OCI-LY1 (cell line): ENCODE results near the gene RWDD4.

Experiments
- H2AFZ ChIP-seq: fragments of 200-600 bp; sonication (generic), shearing (Covaris generic); 2 replicates; pipeline ENCODE4 v1.6.0; 2014; ENCODE audit warnings: antibody characterized with exemption, mild to moderate bottlenecking, low read length
- H3F3A ChIP-seq: fragments of 200-600 bp; sonication (generic), shearing (Covaris generic); 2 replicates; pipeline ENCODE4 v1.6.0; 2014; ENCODE audit warnings: mild to moderate bottlenecking, antibody characterized with exemption, low read length, moderate library complexity; ENCODE audit not compliant: insufficient read depth
- H3K27ac ChIP-seq: fragments of 200-600 bp; sonication (generic); 2 replicates; pipeline ENCODE4 v1.5.1; 2014; ENCODE audit warnings: low read length, mixed run types, mild to moderate bottlenecking, low read depth; ENCODE audit not compliant: poor library complexity, severe bottlenecking
- H3K27me3 ChIP-seq: fragments of 200-600 bp; sonication (generic); 2 replicates; pipeline ENCODE4 v1.6.0; 2014; ENCODE audit warnings: antibody characterized with exemption, mild to moderate bottlenecking, low read length, moderate library complexity; ENCODE audit not compliant: insufficient read depth
- H3K36me3 ChIP-seq: fragments of 200-600 bp; sonication (generic); 2 replicates; pipeline ENCODE4 v1.6.1; 2014; ENCODE audit warnings: mild to moderate bottlenecking, antibody characterized with exemption, low read length, moderate library complexity, mixed read lengths; ENCODE audit not compliant: insufficient read depth
- H3K4me1 ChIP-seq: fragments of 200-600 bp; sonication (generic); 2 replicates; pipeline ENCODE4 v1.5.1; 2014; ENCODE audit warnings: mild to moderate bottlenecking, low read length, moderate library complexity; ENCODE audit not compliant: insufficient read depth, severe bottlenecking
- H3K4me2 ChIP-seq: fragments of 200-600 bp; sonication (generic), shearing (Covaris generic); 2 replicates; pipeline ENCODE4 v1.6.1; 2014; ENCODE audit warnings: low read length
- H3K4me3 ChIP-seq: fragments of 200-600 bp; sonication (generic); 2 replicates; pipeline ENCODE4 v1.5.1; 2014; ENCODE audit warnings: low read length, low read depth, mild to moderate bottlenecking, mixed read lengths; ENCODE audit not compliant: poor library complexity, severe bottlenecking
- H3K79me2 ChIP-seq: fragments of 200-600 bp; shearing (Covaris generic); 2 replicates; pipeline ENCODE4 v1.6.1; 2016; ENCODE audit warnings: mixed run types, low read length, mixed read lengths; ENCODE audit not compliant: insufficient read depth
- H3K9ac ChIP-seq: fragments of 200-600 bp; sonication (generic), shearing (Covaris generic); 2 replicates; pipeline ENCODE4 v1.6.1; 2014; ENCODE audit warnings: mild to moderate bottlenecking, low read length, mixed read lengths
- H3K9me2 ChIP-seq: fragments of 200-600 bp; sonication (generic), shearing (Covaris generic); 2 replicates; pipeline ENCODE4 v1.6.1; 2014; ENCODE audit warnings: low read depth, mild to moderate bottlenecking, low read length, mixed read lengths
- H3K9me3 ChIP-seq: fragments of 200-600 bp; shearing (Covaris generic); 2 replicates; pipeline ENCODE4 v1.6.1; 2014; ENCODE audit warnings: low read length, mixed read lengths
- H4K20me1 ChIP-seq: fragments of 200-600 bp; sonication (generic), shearing (Covaris generic); 2 replicates; pipeline ENCODE4 v1.6.0; 2016; ENCODE audit warnings: mild to moderate bottlenecking, low read length; ENCODE audit not compliant: insufficient read depth
- EZH2 ChIP-seq: fragments of 200-600 bp; sonication (generic), shearing (Covaris generic); IDR thresholded peaks from 2 replicates; pipeline ENCODE4 v1.8.0; 2017; ENCODE audit warnings: borderline replicate concordance, mixed run types, mild to moderate bottlenecking, antibody characterized with exemption, low read length, moderate library complexity, mixed read lengths
- TF ChIP-seq, protein P1 (sequence below): fragments of 200-600 bp; sonication (generic), shearing (Covaris generic); IDR thresholded peaks from 2 replicates; pipeline ENCODE4 v1.5.1; 2017; ENCODE audit warnings: mild to moderate bottlenecking, antibody characterized with exemption, low read length, moderate library complexity, mixed read lengths

RWDD4 gene

DNA sequence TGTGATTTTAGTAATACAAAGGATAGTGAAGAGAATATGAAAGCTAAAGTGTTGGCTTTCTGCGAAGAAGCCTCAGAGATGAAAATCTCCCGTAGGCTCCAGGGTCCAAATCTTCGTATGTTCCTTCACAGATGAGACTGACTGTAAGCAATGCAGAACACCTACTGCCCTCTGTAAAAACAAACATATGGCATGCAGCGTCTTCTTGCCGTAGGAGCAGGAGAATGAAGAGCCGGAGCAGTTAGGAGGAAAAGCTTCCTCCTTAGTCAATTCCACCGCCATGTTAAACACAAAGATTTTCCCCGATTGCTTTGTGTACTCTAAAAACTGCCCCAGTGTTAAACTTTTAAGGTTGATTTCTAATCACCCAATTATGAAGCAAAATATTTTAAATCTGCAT lies 22.5 kb downstream of the RWDD4 start:
- Histone ChIP-seq H3K9me2 (no peaks in the 10 kb centered on the region), H3K27me3 (no peaks in the 10 kb centered on the region), H2AFZ (no peak overlapping the region), H3F3A (no peaks in the 10 kb centered on the region), H3K4me2 (no peak overlapping the region), H3K9me3 (no peaks in the 10 kb centered on the region), H3K9ac (no peak overlapping the region), H3K79me2 (no peaks in the 10 kb centered on the region), H3K4me3 (no peak overlapping the region), H3K27ac (no peak overlapping the region), H3K4me1 (no peaks in the 10 kb centered on the region), H4K20me1 (no peaks in the 10 kb centered on the region), H3K36me3 (peaks cover 4% of the 10 kb centered on the region)
- TF ChIP-seq, protein P1, sequence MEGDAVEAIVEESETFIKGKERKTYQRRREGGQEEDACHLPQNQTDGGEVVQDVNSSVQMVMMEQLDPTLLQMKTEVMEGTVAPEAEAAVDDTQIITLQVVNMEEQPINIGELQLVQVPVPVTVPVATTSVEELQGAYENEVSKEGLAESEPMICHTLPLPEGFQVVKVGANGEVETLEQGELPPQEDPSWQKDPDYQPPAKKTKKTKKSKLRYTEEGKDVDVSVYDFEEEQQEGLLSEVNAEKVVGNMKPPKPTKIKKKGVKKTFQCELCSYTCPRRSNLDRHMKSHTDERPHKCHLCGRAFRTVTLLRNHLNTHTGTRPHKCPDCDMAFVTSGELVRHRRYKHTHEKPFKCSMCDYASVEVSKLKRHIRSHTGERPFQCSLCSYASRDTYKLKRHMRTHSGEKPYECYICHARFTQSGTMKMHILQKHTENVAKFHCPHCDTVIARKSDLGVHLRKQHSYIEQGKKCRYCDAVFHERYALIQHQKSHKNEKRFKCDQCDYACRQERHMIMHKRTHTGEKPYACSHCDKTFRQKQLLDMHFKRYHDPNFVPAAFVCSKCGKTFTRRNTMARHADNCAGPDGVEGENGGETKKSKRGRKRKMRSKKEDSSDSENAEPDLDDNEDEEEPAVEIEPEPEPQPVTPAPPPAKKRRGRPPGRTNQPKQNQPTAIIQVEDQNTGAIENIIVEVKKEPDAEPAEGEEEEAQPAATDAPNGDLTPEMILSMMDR, result no peak
- no peak for TF ChIP-seq EZH2

GRCh38 chr4:183635741-183636140 lies 23.2 kb downstream of the RWDD4 start:
- no peaks in the 10 kb centered on the region for H3F3A ChIP-seq
- no peak overlapping the region for H2AFZ ChIP-seq
- H3K4me2 ChIP-seq, result no peak overlapping the region
- no peaks in the 10 kb centered on the region for H3K9me2 ChIP-seq
- no peaks in the 10 kb centered on the region for H4K20me1 ChIP-seq
- H3K4me3 ChIP-seq, result no peak overlapping the region
- H3K9ac ChIP-seq, result no peak overlapping the region
- H3K4me1 ChIP-seq, result no peaks in the 10 kb centered on the region
- H3K79me2 ChIP-seq, result no peaks in the 10 kb centered on the region
- H3K27ac ChIP-seq, result no peak overlapping the region
- H3K27me3 ChIP-seq, result no peaks in the 10 kb centered on the region
- no peaks in the 10 kb centered on the region for H3K9me3 ChIP-seq
- TF ChIP-seq EZH2, result no peak
- TF ChIP-seq, protein P1, result no peak
- no peaks in the 10 kb centered on the region for H3K36me3 ChIP-seq

DNA sequence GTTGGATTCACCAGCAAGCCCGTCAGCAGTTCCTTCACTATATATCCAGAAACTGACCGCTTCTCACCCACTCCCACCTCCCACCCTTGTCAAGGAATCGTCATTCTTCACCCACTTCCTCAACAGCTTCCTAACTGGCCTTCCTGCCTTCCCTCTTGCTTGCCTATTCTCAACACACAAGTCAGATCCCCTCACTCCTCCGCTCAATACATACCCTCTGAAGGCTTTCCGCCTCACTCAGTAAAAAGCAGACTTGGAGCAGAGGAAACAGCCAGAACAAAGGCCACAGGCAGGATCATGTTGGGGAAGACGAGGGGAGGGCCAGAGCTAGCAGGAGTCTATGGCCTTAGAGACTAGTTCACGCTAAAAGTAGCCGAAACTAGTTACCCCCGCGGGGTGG lies 23.7 kb downstream of the RWDD4 start:
- Histone ChIP-seq H3K9ac (no peak overlapping the region), H3K4me1 (no peaks in the 10 kb centered on the region), H2AFZ (no peak overlapping the region), H3K27ac (no peak overlapping the region), H3K4me2 (no peak overlapping the region), H3K79me2 (no peaks in the 10 kb centered on the region), H3K9me2 (no peaks in the 10 kb centered on the region), H3K36me3 (no peaks in the 10 kb centered on the region), H3F3A (no peaks in the 10 kb centered on the region), H4K20me1 (no peaks in the 10 kb centered on the region), H3K9me3 (no peaks in the 10 kb centered on the region), H3K27me3 (no peaks in the 10 kb centered on the region), H3K4me3 (no peak overlapping the region)
- no peak for TF ChIP-seq EZH2
- TF ChIP-seq, protein P1, result no peak
